RWPE2 (cell line): Measurements from ENCODE around the gene SIGLEC11.

Experiments used
- ATAC-seq: fragments of 200-7000 bp; cut with Tn5 transposase; 3 replicates; pipeline ENCODE4 v1.9.1; 2021; ENCODE audit warnings: low read depth
- DNase-seq: peaks from one replicate; pipeline ENCODE4 v3.0.0-alpha.2; 2020; ENCODE audit warnings: low spot score
- H3K27ac ChIP-seq: fragments of 450-650 bp; 2 replicates; pipeline ENCODE4 v1.5.1; 2017; ENCODE audit warnings: mild to moderate bottlenecking; ENCODE audit not compliant: poor library complexity, severe bottlenecking
- H3K27me3 ChIP-seq: fragments of 250-450 bp; sonication (Bioruptor Pico); 2 replicates; pipeline ENCODE4 v1.5.1; 2021; ENCODE audit warnings: mild to moderate bottlenecking, moderate library complexity; ENCODE audit not compliant: insufficient read depth, poor library complexity, severe bottlenecking
- H3K36me3 ChIP-seq: fragments of 250-450 bp; sonication (Bioruptor Pico); 2 replicates; pipeline ENCODE4 v1.5.1; 2020; ENCODE audit warnings: low read depth, mild to moderate bottlenecking, moderate library complexity
- H3K4me1 ChIP-seq: fragments of 250-450 bp; sonication (Bioruptor Pico); 2 replicates; pipeline ENCODE4 v1.5.1; 2021; ENCODE audit warnings: mild to moderate bottlenecking, moderate library complexity; ENCODE audit not compliant: insufficient read depth, poor library complexity, severe bottlenecking
- H3K4me3 ChIP-seq: fragments of 250-450 bp; sonication (Bioruptor Pico); 2 replicates; pipeline ENCODE4 v1.5.1; 2021; ENCODE audit warnings: mild to moderate bottlenecking, moderate library complexity; ENCODE audit not compliant: severe bottlenecking
- H3K9me3 ChIP-seq: fragments of 250-450 bp; sonication (Bioruptor Pico); 2 replicates; pipeline ENCODE4 v1.5.1; 2021; ENCODE audit warnings: mild to moderate bottlenecking, moderate library complexity; ENCODE audit not compliant: severe bottlenecking
- CTCF ChIP-seq: fragments of 450-650 bp; IDR thresholded peaks from one replicate; pipeline ENCODE4 v1.5.1; 2017; ENCODE audit warnings: mild to moderate bottlenecking, moderate library complexity; ENCODE audit not compliant: poor library complexity, severe bottlenecking

The SIGLEC11 gene

GRCh38 chr19:50003810-50004419, 42.9 kb upstream of the SIGLEC11 start:
- no peak for TF ChIP-seq CTCF
- peaks cover 11% of the 10 kb centered on the region for H3K4me1 ChIP-seq
- DNase-seq (no peak), ATAC-seq (peak; percentile 98)
- peaks cover 63% of the 10 kb centered on the region for H3K36me3 ChIP-seq
- H3K9me3 ChIP-seq = no peaks in the 10 kb centered on the region
- H3K27ac ChIP-seq = peak overlapping the region; percentile 32
- H3K27me3 ChIP-seq = no peaks in the 10 kb centered on the region
- H3K4me3 ChIP-seq = no peak overlapping the region

GRCh38 chr19:50003254-50003788, 42.3 kb upstream of the SIGLEC11 start:
- H3K27ac ChIP-seq = no peak overlapping the region
- no peak overlapping the region for H3K4me3 ChIP-seq
- peaks cover 11% of the 10 kb centered on the region for H3K4me1 ChIP-seq
- no peaks in the 10 kb centered on the region for H3K27me3 ChIP-seq
- H3K9me3 ChIP-seq = no peaks in the 10 kb centered on the region
- DNase-seq (no peak), ATAC-seq (no peak)
- peaks cover 63% of the 10 kb centered on the region for H3K36me3 ChIP-seq
- no peak for TF ChIP-seq CTCF

- no peak for DNase-seq
- H3K9me3 ChIP-seq = no peaks in the 10 kb centered on the region
- H3K4me3 ChIP-seq = no peak overlapping the region
- peaks cover 11% of the 10 kb centered on the region for H3K4me1 ChIP-seq
- H3K27me3 ChIP-seq = no peaks in the 10 kb centered on the region
- no peak overlapping the region for H3K27ac ChIP-seq
- peaks cover 61% of the 10 kb centered on the region for H3K36me3 ChIP-seq
- no peak for TF ChIP-seq CTCF
- ATAC-seq = no peak
These were observed 41.5 kb upstream of the SIGLEC11 start for GRCh38 chr19:50002386-50002960.

GRCh38 chr19:50001775-50002174, 40.8 kb upstream of the SIGLEC11 start:
- DNase-seq = no peak
- H3K27ac ChIP-seq = no peak overlapping the region
- H3K4me1 ChIP-seq = peaks cover 11% of the 10 kb centered on the region
- no peak overlapping the region for H3K4me3 ChIP-seq
- no peaks in the 10 kb centered on the region for H3K9me3 ChIP-seq
- ATAC-seq = no peak
- TF ChIP-seq CTCF = no peak
- H3K27me3 ChIP-seq = no peaks in the 10 kb centered on the region
- H3K36me3 ChIP-seq = peaks cover 60% of the 10 kb centered on the region
